Right lobe of liver (tissue), 4 donors: Measurements from ENCODE around the gene SERPINB7.
"Not testable (repeated sequence)": the region's sequence is repeated elsewhere in the genome, so short reads cannot be mapped to it uniquely, and the experiment has no call there.

Experiments used
- CTCF ChIP-seq, 4 donors: fragments of 200-600 bp in 3 of 4; fragments of 450-650 bp in 1 of 4; IDR thresholded peaks; one replicate each; pipeline versions ENCODE4 v1.5.1 to v1.8.0; 2016 to 2022; ENCODE audit warnings: antibody characterized with exemption in 4 of 4, mild to moderate bottlenecking in 2 of 4
- POLR2A ChIP-seq: fragments of 450-650 bp; IDR thresholded peaks from one replicate; pipeline ENCODE4 v1.6.1; 2017; ENCODE audit warnings: antibody characterized with exemption, mild to moderate bottlenecking
- donor health status: DM: no; HTN: no; CAD: no.
- donor health status: DM: no; HTN: no; CAD: no.
- donor health status: DM: no; HTN: yes; CAD: no.

GRCh38 chr18:63759786-63760185, 15.4 kb upstream of the SERPINB7 start:
- not testable (repeated sequence) for TF ChIP-seq POLR2A; CTCF (IDR thresholded peaks at IDR 0.05)
